ENCODE results near the gene KCNF1. TPM values are rescaled to one million over a fixed set of nuclear protein-coding genes. Genes with fewer than 3 reads are reported as not detected.

KCNF1 gene
- total and polyA plus RNA-seq, 4 donors, result 0.06 to 0.83 (median 0.26) TPM

GRCh38 chr2:10915236-10915635, 3.5 kb downstream of the KCNF1 start:
- Histone ChIP-seq H3K4me3 (no peak overlapping the region), H3K9ac (ENCODE audit: insufficient read depth in 1 of 2, low read length in 2 of 2) (no peak overlapping the region), H3K9me3 (ENCODE audit: control insufficient read depth in 4 of 4, insufficient read depth in 3 of 4, low read length in 3 of 4) (peaks cover 0 to 6% (median 0%) of the 10 kb centered on the region in 4 donors), H3K4me1 (ENCODE audit: control insufficient read depth in 5 of 5, insufficient read depth in 5 of 5, low read length in 5 of 5) (peaks cover 0 to 19% (median 2%) of the 10 kb centered on the region in 5 donors), H3K27ac (ENCODE audit: low read depth in 1 of 2, low read length in 1 of 2) (no peak overlapping the region), H3K27me3 (ENCODE audit: control insufficient read depth in 3 of 3, insufficient read depth in 3 of 3, low read length in 2 of 3) (peaks cover 9 to 25% (median 18%) of the 10 kb centered on the region in 3 donors), H3K36me3 (ENCODE audit: control insufficient read depth in 4 of 4, insufficient read depth in 4 of 4, low read length in 4 of 4) (no peaks in the 10 kb centered on the region)
- no peak for TF ChIP-seq CTCF (IDR thresholded peaks at IDR 0.05; ENCODE audit: control extremely low read depth, extremely low read depth)
- 92 to 96% methylated on average over 7 of the region's 7 CpGs for WGBS, 2 donors
- ATAC-seq (ENCODE audit: insufficient read depth, low FRiP score), result no peak
- DNase-seq, result no peak

GRCh38 chr2:10915731-10916276, 4.1 kb downstream of the KCNF1 start:
- ATAC-seq (ENCODE audit: insufficient read depth, low FRiP score) (no peak), DNase-seq (no peak)
- 76 to 83% methylated on average over 10 of the region's 10 CpGs for WGBS, 2 donors
- Histone ChIP-seq H3K27ac (ENCODE audit: low read depth in 1 of 2, low read length in 1 of 2) (no peak overlapping the region), H3K9me3 (ENCODE audit: control insufficient read depth in 4 of 4, insufficient read depth in 3 of 4, low read length in 3 of 4) (peaks cover 0 to 6% (median 0%) of the 10 kb centered on the region in 4 donors), H3K9ac (ENCODE audit: insufficient read depth in 1 of 2, low read length in 2 of 2) (no peak overlapping the region), H3K27me3 (ENCODE audit: control insufficient read depth in 3 of 3, insufficient read depth in 3 of 3, low read length in 2 of 3) (peaks cover 9 to 22% (median 13%) of the 10 kb centered on the region in 3 donors), H3K36me3 (ENCODE audit: control insufficient read depth in 4 of 4, insufficient read depth in 4 of 4, low read length in 4 of 4) (no peaks in the 10 kb centered on the region), H3K4me3 (no peak overlapping the region), H3K4me1 (ENCODE audit: control insufficient read depth in 5 of 5, insufficient read depth in 5 of 5, low read length in 5 of 5) (peaks cover 0 to 19% (median 2%) of the 10 kb centered on the region in 5 donors)
- TF ChIP-seq CTCF (IDR thresholded peaks at IDR 0.05; ENCODE audit: control extremely low read depth, extremely low read depth), result no peak

- no peak overlapping the region for H3K4me3 ChIP-seq
- H3K27ac ChIP-seq (ENCODE audit: low read depth in 1 of 2, low read length in 1 of 2), result no peak overlapping the region
- H3K9me3 ChIP-seq (ENCODE audit: control insufficient read depth in 4 of 4, insufficient read depth in 3 of 4, low read length in 3 of 4), result peaks cover 0 to 4% (median 0%) of the 10 kb centered on the region in 4 donors
- H3K4me1 ChIP-seq (ENCODE audit: control insufficient read depth in 5 of 5, insufficient read depth in 5 of 5, low read length in 5 of 5), result peaks cover 0 to 14% (median 2%) of the 10 kb centered on the region in 5 donors
- H3K36me3 ChIP-seq (ENCODE audit: control insufficient read depth in 4 of 4, insufficient read depth in 4 of 4, low read length in 4 of 4), result no peaks in the 10 kb centered on the region
- 88 to 93% methylated on average over 6 of the region's 6 CpGs for WGBS, 2 donors
- peaks cover 5 to 15% (median 9%) of the 10 kb centered on the region in 3 donors for H3K27me3 ChIP-seq (ENCODE audit: control insufficient read depth in 3 of 3, insufficient read depth in 3 of 3, low read length in 2 of 3)
- DNase-seq, result no peak
- ATAC-seq (ENCODE audit: insufficient read depth, low FRiP score), result no peak
- no peak for TF ChIP-seq CTCF (IDR thresholded peaks at IDR 0.05; ENCODE audit: control extremely low read depth, extremely low read depth)
- H3K9ac ChIP-seq (ENCODE audit: insufficient read depth in 1 of 2, low read length in 2 of 2), result no peak overlapping the region
These were observed 5.2 kb downstream of the KCNF1 start for GRCh38 chr2:10916953-10917352.

- Histone ChIP-seq H3K27me3 (ENCODE audit: control insufficient read depth in 3 of 3, insufficient read depth in 3 of 3, low read length in 2 of 3) (peaks cover 0 to 8% (median 6%) of the 10 kb centered on the region in 3 donors), H3K36me3 (ENCODE audit: control insufficient read depth in 4 of 4, insufficient read depth in 4 of 4, low read length in 4 of 4) (no peaks in the 10 kb centered on the region), H3K27ac (ENCODE audit: low read depth in 1 of 2, low read length in 1 of 2) (no peak overlapping the region), H3K9ac (ENCODE audit: insufficient read depth in 1 of 2, low read length in 2 of 2) (no peak overlapping the region), H3K4me3 (no peak overlapping the region), H3K4me1 (ENCODE audit: control insufficient read depth in 5 of 5, insufficient read depth in 5 of 5, low read length in 5 of 5) (peaks cover 0 to 9% (median 0%) of the 10 kb centered on the region in 5 donors), H3K9me3 (ENCODE audit: control insufficient read depth in 4 of 4, insufficient read depth in 3 of 4, low read length in 3 of 4) (peaks cover 0 to 2% (median 0%) of the 10 kb centered on the region in 4 donors)
- no peak for TF ChIP-seq CTCF (IDR thresholded peaks at IDR 0.05; ENCODE audit: control extremely low read depth, extremely low read depth)
- ATAC-seq (ENCODE audit: insufficient read depth, low FRiP score) (no peak), DNase-seq (no peak)
- WGBS, 2 donors, result 92% methylated on average over 4 of the region's 4 CpGs
These were observed 6.2 kb downstream of the KCNF1 start for GRCh38 chr2:10917927-10918326.

All from lung (tissue), 12 donors.